SK-N-SH treated with all-trans-retinoic acid at 6 μM for 48 hours (cell line): ENCODE data around the gene FRMD4A.

Experiments
- ATAC-seq: fragments of 200-7000 bp; cut with Tn5 transposase; 3 replicates; pipeline ENCODE4 v1.9.1; 2020; ENCODE audit warnings: mild to moderate bottlenecking, moderate library complexity
- ARNTL ChIP-seq: fragments of 450-650 bp; formaldehyde crosslinking; IDR thresholded peaks from 2 replicates; pipeline ENCODE4 v1.5.0; 2020; ENCODE audit warnings: low read depth, mild to moderate bottlenecking, moderate library complexity, borderline replicate concordance
- BACH2 ChIP-seq: fragments of 250-450 bp; sonication (Bioruptor Pico); IDR thresholded peaks from 2 replicates; pipeline ENCODE4 v1.9.0; 2021; ENCODE audit warnings: mild to moderate bottlenecking, borderline replicate concordance
- CREB5 ChIP-seq: fragments of 250-450 bp; sonication (Bioruptor Pico); IDR thresholded peaks from 2 replicates; pipeline ENCODE4 v1.5.1; 2020; ENCODE audit warnings: low read depth, mild to moderate bottlenecking, moderate library complexity
- CSDC2 ChIP-seq: fragments of 250-450 bp; sonication (Bioruptor Pico); IDR thresholded peaks from 2 replicates; pipeline ENCODE4 v1.5.0; 2020; ENCODE audit warnings: mild to moderate bottlenecking, moderate library complexity
- CSRNP3 ChIP-seq: fragments of 250-450 bp; sonication (Bioruptor Pico); IDR thresholded peaks from 2 replicates; pipeline ENCODE4 v1.5.1; 2021; ENCODE audit warnings: mild to moderate bottlenecking, moderate library complexity
- ESRRG ChIP-seq: fragments of 250-450 bp; sonication (Bioruptor Pico); IDR thresholded peaks from 2 replicates; pipeline ENCODE4 v1.6.1; 2021; ENCODE audit warnings: mild to moderate bottlenecking
- GLIS3 ChIP-seq: fragments of 250-450 bp; sonication (Bioruptor Pico); IDR thresholded peaks from 2 replicates; pipeline ENCODE4 v1.5.0; 2020; ENCODE audit warnings: mild to moderate bottlenecking, moderate library complexity
- ISL1 ChIP-seq: fragments of 250-450 bp; sonication (Bioruptor Pico); IDR thresholded peaks from 2 replicates; pipeline ENCODE4 v2.1.2; 2022; ENCODE audit warnings: mild to moderate bottlenecking, moderate library complexity
- OSR1 ChIP-seq: fragments of 250-450 bp; sonication (Bioruptor Pico); IDR thresholded peaks from 2 replicates; pipeline ENCODE4 v1.8.0; 2022; ENCODE audit warnings: moderate library complexity, mild to moderate bottlenecking, inconsistent platforms
- PATZ1 ChIP-seq: fragments of 250-450 bp; sonication (Bioruptor Pico); IDR thresholded peaks from 2 replicates; pipeline ENCODE4 v1.8.0; 2020; ENCODE audit warnings: mild to moderate bottlenecking, moderate library complexity, borderline replicate concordance
- POU6F1 ChIP-seq: fragments of 250-450 bp; sonication (Bioruptor Pico); IDR thresholded peaks from 2 replicates; pipeline ENCODE4 v1.8.0; 2021; ENCODE audit warnings: low read depth, mild to moderate bottlenecking, moderate library complexity, borderline replicate concordance
- PPARA ChIP-seq: fragments of 250-450 bp; sonication (Bioruptor Pico); IDR thresholded peaks from 2 replicates; pipeline ENCODE4 v1.5.0; 2020; ENCODE audit warnings: mild to moderate bottlenecking, borderline replicate concordance
- RARB ChIP-seq: fragments of 250-450 bp; sonication (Bioruptor Pico); IDR thresholded peaks from 2 replicates; pipeline ENCODE4 v1.8.0; 2021; ENCODE audit warnings: mild to moderate bottlenecking, moderate library complexity
- SNAI2 ChIP-seq: fragments of 250-450 bp; sonication (Bioruptor Pico); IDR thresholded peaks from 2 replicates; pipeline ENCODE4 v1.5.0; 2020; ENCODE audit warnings: mild to moderate bottlenecking, moderate library complexity
- TOX ChIP-seq: fragments of 250-450 bp; sonication (Bioruptor Pico); IDR thresholded peaks from 2 replicates; pipeline ENCODE4 v1.8.0; 2021; ENCODE audit warnings: mild to moderate bottlenecking, moderate library complexity, borderline replicate concordance
- TSHZ2 ChIP-seq: fragments of 250-450 bp; sonication (Bioruptor Pico); IDR thresholded peaks from 2 replicates; pipeline ENCODE4 v1.5.0; 2020; ENCODE audit warnings: mild to moderate bottlenecking, moderate library complexity
- ZC3H10 ChIP-seq: fragments of 250-450 bp; sonication (Bioruptor Pico); IDR thresholded peaks from 2 replicates; pipeline ENCODE4 v1.5.1; 2021; ENCODE audit warnings: mild to moderate bottlenecking, moderate library complexity
- ZFP3 ChIP-seq: fragments of 250-450 bp; sonication (Bioruptor Pico); IDR thresholded peaks from 2 replicates; pipeline ENCODE4 v1.5.0; 2020; ENCODE audit warnings: mild to moderate bottlenecking, moderate library complexity
- ZFP30 ChIP-seq: fragments of 450-650 bp; formaldehyde crosslinking; IDR thresholded peaks from 2 replicates; pipeline ENCODE4 v1.5.0; 2022; ENCODE audit warnings: mild to moderate bottlenecking, moderate library complexity
- ZNF70 ChIP-seq: fragments of 450-650 bp; formaldehyde crosslinking; IDR thresholded peaks from 2 replicates; pipeline ENCODE4 v1.5.0; 2020; ENCODE audit warnings: mild to moderate bottlenecking, moderate library complexity
- ZNF8 ChIP-seq: fragments of 450-650 bp; formaldehyde crosslinking; IDR thresholded peaks from 2 replicates; pipeline ENCODE4 v1.5.0; 2020; ENCODE audit warnings: mild to moderate bottlenecking, moderate library complexity

The FRMD4A gene

GRCh38 chr10:13705526-13706174, 625.1 kb downstream of the FRMD4A start:
- no peak for ATAC-seq
- no peak for TF ChIP-seq ISL1 (CRISPR knock-in tag)
- no peak for TF ChIP-seq ZNF70
- no peak for TF ChIP-seq POU6F1
- TF ChIP-seq ZFP3 = no peak
- no peak for TF ChIP-seq GLIS3 (CRISPR knock-in tag)
- no peak for TF ChIP-seq PATZ1 (CRISPR knock-in tag)
- TF ChIP-seq TSHZ2 = no peak
- no peak for TF ChIP-seq ARNTL (CRISPR knock-in tag)
- no peak for TF ChIP-seq TOX (CRISPR knock-in tag)
- TF ChIP-seq ESRRG (CRISPR knock-in tag) = no peak
- no peak for TF ChIP-seq CSRNP3 (CRISPR knock-in tag)
- no peak for TF ChIP-seq CSDC2
- no peak for TF ChIP-seq ZFP30 (CRISPR knock-in tag)
- TF ChIP-seq BACH2 = no peak
- TF ChIP-seq OSR1 (CRISPR knock-in tag) = no peak
- TF ChIP-seq CREB5 (CRISPR knock-in tag) = no peak
- no peak for TF ChIP-seq ZC3H10 (CRISPR knock-in tag)
- TF ChIP-seq SNAI2 (CRISPR knock-in tag) = no peak
- no peak for TF ChIP-seq PPARA (CRISPR knock-in tag)
- no peak for TF ChIP-seq RARB

- TF ChIP-seq TSHZ2 = no peak
- TF ChIP-seq GLIS3 (CRISPR knock-in tag) = no peak
- TF ChIP-seq ARNTL (CRISPR knock-in tag) = no peak
- no peak for TF ChIP-seq ZNF8 (CRISPR knock-in tag)
- TF ChIP-seq CREB5 (CRISPR knock-in tag) = no peak
- TF ChIP-seq SNAI2 (CRISPR knock-in tag) = no peak
- no peak for TF ChIP-seq PATZ1 (CRISPR knock-in tag)
- TF ChIP-seq OSR1 (CRISPR knock-in tag) = no peak
- TF ChIP-seq ISL1 (CRISPR knock-in tag) = no peak
- TF ChIP-seq ZC3H10 (CRISPR knock-in tag) = no peak
- TF ChIP-seq ESRRG (CRISPR knock-in tag) = no peak
- no peak for ATAC-seq
Measured at GRCh38 chr10:13704964-13705363, 625.8 kb downstream of the FRMD4A start.
